Rectal smooth muscle tissue (tissue), 1 donor: Measurements from ENCODE around the gene GRB10.

ENCODE experiments used
- H3K27ac ChIP-seq: one replicate; pipeline ENCODE4 v1.7.0; 2013; ENCODE audit warnings: low read depth, low read length, inconsistent platforms
- H3K27me3 ChIP-seq: one replicate; pipeline ENCODE4 v1.7.0; 2013; ENCODE audit warnings: low read length; ENCODE audit not compliant: control insufficient read depth, insufficient read depth
- H3K36me3 ChIP-seq: one replicate; pipeline ENCODE4 v1.7.0; 2013; ENCODE audit warnings: low read length; ENCODE audit not compliant: control insufficient read depth, insufficient read depth
- H3K4me1 ChIP-seq: one replicate; pipeline ENCODE4 v1.7.0; 2013; ENCODE audit warnings: low read length; ENCODE audit not compliant: control insufficient read depth, insufficient read depth
- H3K4me3 ChIP-seq: one replicate; pipeline ENCODE4 v1.7.0; 2013; ENCODE audit warnings: low read length
- H3K9ac ChIP-seq: one replicate; pipeline ENCODE4 v1.7.0; 2013; ENCODE audit warnings: low read length

The GRB10 gene

GRCh38 chr7:50815138-50815537, 32.4 kb upstream of the GRB10 start:
- Histone ChIP-seq H3K36me3 (no peaks in the 10 kb centered on the region), H3K27me3 (no peaks in the 10 kb centered on the region), H3K27ac (no peak overlapping the region), H3K4me1 (no peaks in the 10 kb centered on the region), H3K9ac (no peak overlapping the region), H3K4me3 (no peak overlapping the region)

DNA sequence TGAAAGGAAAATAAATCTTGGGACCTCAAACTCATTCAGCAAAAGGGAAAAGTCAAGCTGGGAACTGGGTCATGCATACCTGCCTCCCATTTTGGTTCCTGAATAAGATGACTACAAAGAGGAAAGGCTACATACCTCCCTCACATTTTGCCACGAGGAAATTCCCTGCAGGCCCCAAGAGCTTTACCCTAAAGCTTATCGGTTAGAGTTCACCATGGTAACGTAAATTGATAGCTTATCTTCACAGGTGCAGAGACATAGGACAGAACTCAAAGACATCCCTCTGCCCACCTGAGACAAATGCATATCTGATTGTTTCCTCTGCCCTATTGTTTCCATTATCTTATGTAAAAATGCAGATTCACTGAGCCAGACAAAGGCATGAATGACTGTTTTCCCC, 31.5 kb upstream of the GRB10 start:
- H3K27me3 ChIP-seq, result no peaks in the 10 kb centered on the region
- H3K4me3 ChIP-seq, result no peak overlapping the region
- no peak overlapping the region for H3K9ac ChIP-seq
- no peaks in the 10 kb centered on the region for H3K36me3 ChIP-seq
- no peak overlapping the region for H3K27ac ChIP-seq
- no peaks in the 10 kb centered on the region for H3K4me1 ChIP-seq

GRCh38 chr7:50812841-50813475, 30.3 kb upstream of the GRB10 start:
- H3K27me3 ChIP-seq, result no peaks in the 10 kb centered on the region
- no peak overlapping the region for H3K27ac ChIP-seq
- no peak overlapping the region for H3K9ac ChIP-seq
- H3K4me1 ChIP-seq, result no peaks in the 10 kb centered on the region
- H3K36me3 ChIP-seq, result no peaks in the 10 kb centered on the region
- H3K4me3 ChIP-seq, result no peak overlapping the region

- no peak overlapping the region for H3K4me3 ChIP-seq
- H3K9ac ChIP-seq, result no peak overlapping the region
- no peaks in the 10 kb centered on the region for H3K27me3 ChIP-seq
- H3K36me3 ChIP-seq, result no peaks in the 10 kb centered on the region
- no peak overlapping the region for H3K27ac ChIP-seq
- no peaks in the 10 kb centered on the region for H3K4me1 ChIP-seq
These were observed 29.4 kb upstream of the GRB10 start for GRCh38 chr7:50812094-50812493.

DNA sequence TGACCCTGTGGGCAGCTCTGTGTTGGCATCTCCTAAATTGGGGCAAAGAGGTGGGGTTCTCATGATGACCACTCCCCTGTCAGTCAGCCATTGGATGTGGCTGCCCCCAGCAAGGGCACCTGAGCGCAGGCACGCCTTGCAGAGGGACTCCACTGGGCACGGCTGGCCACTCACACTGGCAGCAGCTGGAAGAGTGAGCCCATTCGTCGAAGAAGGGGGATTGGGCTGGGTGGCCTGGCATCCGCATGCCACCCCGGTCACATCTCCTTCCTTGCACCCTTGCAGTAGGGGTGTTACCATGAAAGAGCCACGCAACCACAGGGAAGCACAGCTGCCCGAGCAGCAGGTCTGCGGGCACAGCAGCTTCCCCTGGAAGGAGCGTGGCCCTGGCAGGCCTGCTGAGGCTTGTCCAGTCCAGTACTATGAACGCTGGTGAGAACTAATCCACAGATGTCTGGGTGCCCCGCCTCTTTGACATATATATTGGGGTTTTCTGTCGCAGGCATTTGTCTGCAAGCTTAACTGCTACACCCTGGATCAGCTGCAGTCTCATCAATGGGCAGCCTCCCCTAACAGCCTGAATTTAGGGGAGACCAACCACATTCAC, 25.7 kb upstream of the GRB10 start:
- no peaks in the 10 kb centered on the region for H3K4me1 ChIP-seq
- H3K27me3 ChIP-seq, result no peaks in the 10 kb centered on the region
- H3K27ac ChIP-seq, result no peak overlapping the region
- H3K4me3 ChIP-seq, result no peak overlapping the region
- H3K9ac ChIP-seq, result no peak overlapping the region
- H3K36me3 ChIP-seq, result no peaks in the 10 kb centered on the region

DNA sequence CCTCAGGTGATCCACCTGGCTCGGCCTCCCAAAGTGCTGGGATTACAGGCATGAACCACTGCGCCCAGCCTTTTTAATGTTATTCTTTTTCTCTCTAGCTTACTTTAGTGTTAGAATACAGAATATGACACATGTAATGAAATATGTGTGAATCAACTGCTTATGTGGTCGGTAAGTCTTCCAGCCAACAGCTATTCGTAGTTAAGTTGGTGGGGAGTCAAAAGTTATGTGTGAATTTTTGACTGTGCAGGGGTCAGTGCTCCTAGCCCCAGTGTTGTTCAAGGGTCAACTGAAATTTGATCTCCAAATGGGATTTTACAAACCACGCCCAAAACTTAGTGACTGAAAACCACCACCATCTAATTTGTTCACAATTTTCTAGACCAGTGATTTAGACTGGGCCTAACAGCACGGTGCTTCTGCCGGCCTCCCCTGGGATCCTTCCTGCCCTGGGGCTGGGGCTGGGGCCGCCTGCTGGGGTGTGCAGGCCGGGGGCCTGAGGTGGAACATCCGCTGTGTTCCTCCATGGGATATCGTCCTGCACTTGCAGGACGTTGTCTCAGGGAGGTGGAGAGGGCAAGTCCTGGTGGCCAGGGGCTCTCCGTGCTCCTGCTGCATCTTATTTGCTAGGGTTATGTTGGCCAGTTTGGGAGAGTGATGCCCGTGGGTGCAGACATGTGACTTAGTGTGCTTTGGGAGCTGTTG, 24.5 kb upstream of the GRB10 start:
- Histone ChIP-seq H3K9ac (no peak overlapping the region), H3K4me3 (no peak overlapping the region), H3K27ac (no peak overlapping the region), H3K36me3 (no peaks in the 10 kb centered on the region), H3K27me3 (no peaks in the 10 kb centered on the region), H3K4me1 (no peaks in the 10 kb centered on the region)

GRCh38 chr7:50806143-50806542, 23.4 kb upstream of the GRB10 start:
- Histone ChIP-seq H3K4me3 (no peak overlapping the region), H3K9ac (no peak overlapping the region), H3K27ac (no peak overlapping the region), H3K36me3 (no peaks in the 10 kb centered on the region), H3K27me3 (no peaks in the 10 kb centered on the region), H3K4me1 (no peaks in the 10 kb centered on the region)

- no peak overlapping the region for H3K9ac ChIP-seq
- H3K36me3 ChIP-seq, result no peaks in the 10 kb centered on the region
- no peak overlapping the region for H3K27ac ChIP-seq
- no peak overlapping the region for H3K4me3 ChIP-seq
- H3K27me3 ChIP-seq, result no peaks in the 10 kb centered on the region
- H3K4me1 ChIP-seq, result no peaks in the 10 kb centered on the region
These were observed 22.9 kb upstream of the GRB10 start for GRCh38 chr7:50805447-50806125.

DNA sequence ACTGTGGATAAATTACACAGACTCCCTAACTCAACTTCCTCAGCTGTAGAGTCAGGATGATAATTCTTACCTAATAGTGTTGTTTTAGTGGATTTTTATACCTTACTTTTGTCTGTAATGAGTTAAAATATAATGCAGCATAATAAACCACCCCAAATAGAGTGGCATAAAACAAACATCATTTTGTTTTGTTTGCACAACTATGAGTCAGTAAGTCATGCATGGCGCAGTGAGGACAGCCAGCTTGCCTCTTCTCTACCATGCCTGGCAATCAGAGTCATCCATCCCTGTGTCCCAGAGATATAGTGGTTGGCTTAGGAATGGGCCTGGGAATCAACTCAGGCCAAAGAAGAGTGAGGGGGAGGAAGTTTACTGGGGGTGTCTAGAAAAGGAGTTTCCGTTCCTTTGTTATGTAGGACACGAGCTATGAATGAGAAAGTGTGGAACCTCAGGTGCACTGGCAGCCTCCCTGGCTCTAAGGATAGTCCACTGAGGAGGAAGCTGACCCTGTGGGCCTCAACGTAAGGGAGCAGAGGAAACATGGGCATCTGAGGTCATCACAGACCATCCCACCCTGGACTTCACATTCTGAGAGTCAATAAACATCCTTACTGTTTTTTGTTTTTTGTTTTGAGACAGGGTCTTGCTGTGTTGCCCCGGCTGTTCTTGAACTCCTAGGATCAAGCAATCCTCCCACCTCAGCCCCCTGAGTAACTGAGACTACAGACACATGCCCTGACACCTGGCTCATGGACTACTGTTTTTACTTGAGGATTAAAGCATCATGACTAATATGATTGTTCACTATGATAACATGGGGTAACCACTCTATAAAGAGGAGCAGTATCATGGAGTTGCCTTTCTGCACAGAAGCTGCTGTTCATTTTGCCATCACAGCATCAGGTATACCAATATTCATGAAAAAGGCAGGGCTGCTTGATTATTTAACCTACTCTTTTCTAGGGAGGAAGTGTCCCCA, 21.0 kb upstream of the GRB10 start:
- Histone ChIP-seq H3K4me1 (no peaks in the 10 kb centered on the region), H3K4me3 (no peak overlapping the region)

GRCh38 chr7:50801907-50802306, 19.2 kb upstream of the GRB10 start:
- Histone ChIP-seq H3K36me3 (no peaks in the 10 kb centered on the region), H3K4me3 (no peak overlapping the region), H3K4me1 (no peaks in the 10 kb centered on the region), H3K9ac (no peak overlapping the region), H3K27ac (no peak overlapping the region), H3K27me3 (no peaks in the 10 kb centered on the region)

More for the DNA sequence above, 21.0 kb upstream of the GRB10 start:
- Histone ChIP-seq H3K27me3 (no peaks in the 10 kb centered on the region), H3K36me3 (no peaks in the 10 kb centered on the region), H3K27ac (no peak overlapping the region), H3K9ac (no peak overlapping the region)

DNA sequence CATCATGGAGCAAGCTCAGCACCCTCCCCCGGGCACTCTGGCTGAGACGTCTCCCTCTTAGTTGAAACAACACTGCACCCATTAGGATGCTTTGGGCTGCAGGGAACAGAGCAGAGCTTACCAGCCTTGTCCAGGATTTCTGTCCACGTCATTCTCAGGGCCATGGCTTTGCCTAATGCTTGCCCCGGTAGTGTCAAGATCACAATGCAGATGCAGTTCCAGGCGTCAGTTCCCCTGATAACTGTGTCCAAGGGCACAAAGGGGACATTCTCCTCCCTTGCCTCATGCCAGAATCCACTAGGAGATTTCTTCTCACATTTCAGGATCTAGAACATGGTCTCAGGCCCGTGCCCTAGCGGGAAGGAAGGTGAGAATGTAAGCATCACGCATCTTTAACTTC, 17.2 kb upstream of the GRB10 start:
- H3K27me3 ChIP-seq, result no peaks in the 10 kb centered on the region
- no peak overlapping the region for H3K4me3 ChIP-seq
- no peaks in the 10 kb centered on the region for H3K4me1 ChIP-seq
- H3K36me3 ChIP-seq, result no peaks in the 10 kb centered on the region
- H3K27ac ChIP-seq, result no peak overlapping the region
- no peak overlapping the region for H3K9ac ChIP-seq

DNA sequence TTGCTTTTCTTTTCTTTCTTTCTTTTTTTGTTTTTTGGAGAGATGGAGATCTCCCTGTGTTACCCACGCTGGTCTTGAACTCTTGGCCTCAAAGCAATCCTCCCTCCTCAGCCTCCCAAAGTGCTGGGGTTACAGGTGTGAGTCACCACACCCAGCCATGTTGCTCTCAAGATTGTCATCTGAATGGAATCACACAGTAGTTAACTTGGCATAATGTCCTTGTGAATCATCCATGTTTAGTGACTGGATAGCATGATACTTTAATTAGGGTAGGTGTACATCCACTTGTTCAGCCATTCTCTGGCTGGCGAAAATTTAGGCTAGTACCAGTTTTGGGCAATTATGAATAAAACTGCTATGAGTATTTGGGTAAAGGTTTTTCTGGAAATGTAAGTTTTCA, 15.4 kb upstream of the GRB10 start:
- no peaks in the 10 kb centered on the region for H3K4me1 ChIP-seq
- no peak overlapping the region for H3K4me3 ChIP-seq
- H3K27ac ChIP-seq, result no peak overlapping the region
- H3K36me3 ChIP-seq, result no peaks in the 10 kb centered on the region
- no peak overlapping the region for H3K9ac ChIP-seq
- H3K27me3 ChIP-seq, result no peaks in the 10 kb centered on the region
